Cardiac muscle cell (in vitro differentiated cells and primary cell): ENCODE results near the gene EIF3I. TPM values are rescaled to one million over a fixed set of nuclear protein-coding genes. Genes with fewer than 3 reads are reported as not detected.

Source experiments
- DNase-seq, 2 donors: peaks; one replicate each; pipeline versions ENCODE4 v3.0.0 to v3.0.0-alpha.2; 2010 to 2017; ENCODE audit warnings: low read depth in 1 of 2, low spot score in 1 of 2
- H3K27ac ChIP-seq: fragments of 200-600 bp; sonication (generic); 2 replicates; pipeline ENCODE4 v1.5.1; 2016
- H3K27me3 ChIP-seq: fragments of 200-600 bp; sonication (generic); 2 replicates; pipeline ENCODE4 v1.6.0; 2016; ENCODE audit warnings: control low read depth
- H3K36me3 ChIP-seq: fragments of 200-600 bp; sonication (generic); 2 replicates; pipeline ENCODE4 v1.5.1; 2016; ENCODE audit warnings: control low read depth
- H3K4me1 ChIP-seq: fragments of 200-600 bp; sonication (generic); 2 replicates; pipeline ENCODE4 v1.8.1; 2017; ENCODE audit warnings: low read depth, mild to moderate bottlenecking, mixed run types
- H3K4me3 ChIP-seq: fragments of 200-600 bp; sonication (generic); 2 replicates; pipeline ENCODE4 v1.5.1; 2016; ENCODE audit warnings: mild to moderate bottlenecking
- H3K9me3 ChIP-seq: fragments of 200-600 bp; sonication (generic); 2 replicates; pipeline ENCODE4 v1.5.1; 2017; ENCODE audit warnings: low read depth, mild to moderate bottlenecking, control low read depth
- CTCF ChIP-seq: IDR thresholded peaks from 2 replicates; pipeline ENCODE4 v1.5.1; 2012; ENCODE audit warnings: low read depth, mild to moderate bottlenecking, low read length
- polyA plus RNA-seq: library from polyadenylated mRNA; unstranded; fragments of >200 nt; fragmentation: Nextera tagmentation; extraction: Ambion mirVana; gene quantifications from 2 replicates; pipeline ENCODE4 v1.2.1, GENCODE V29; 2016
- total RNA-seq: library from RNA; depleted of rRNA; stranded (reverse); fragments of >200 nt; gene quantifications from 2 replicates; pipeline ENCODE4 v1.2.3, GENCODE V29; 2016

EIF3I gene
- total and polyA plus RNA-seq, 2 experiments from 2014 or later = 165 to 239 TPM

- Histone ChIP-seq H3K27me3 (no peaks in the 10 kb centered on the region), H3K9me3 (no peaks in the 10 kb centered on the region), H3K4me1 (peaks cover 14% of the 10 kb centered on the region), H3K27ac (peak overlapping the region; percentile 91), H3K4me3 (peak overlapping the region; percentile 62), H3K36me3 (peaks cover 14% of the 10 kb centered on the region)
- peak; percentile 50 to 68 for DNase-seq
- peak; percentile 0 for TF ChIP-seq CTCF
Measured at GRCh38 chr1:32180186-32181060, 41.8 kb upstream of the EIF3I start.

- no peak for TF ChIP-seq CTCF
- Histone ChIP-seq H3K4me1 (peaks cover 14% of the 10 kb centered on the region), H3K27ac (peak overlapping the region; percentile 91), H3K27me3 (no peaks in the 10 kb centered on the region), H3K36me3 (peaks cover 14% of the 10 kb centered on the region), H3K9me3 (no peaks in the 10 kb centered on the region), H3K4me3 (peak overlapping the region; percentile 62)
- no peak for DNase-seq
Measured at GRCh38 chr1:32181065-32181464, 41.1 kb upstream of the EIF3I start.

- H3K36me3 ChIP-seq = peaks cover 14% of the 10 kb centered on the region
- H3K4me3 ChIP-seq = no peak overlapping the region
- H3K27ac ChIP-seq = no peak overlapping the region
- no peaks in the 10 kb centered on the region for H3K9me3 ChIP-seq
- DNase-seq = no peak
- peaks cover 14% of the 10 kb centered on the region for H3K4me1 ChIP-seq
- no peaks in the 10 kb centered on the region for H3K27me3 ChIP-seq
- TF ChIP-seq CTCF = no peak
Measured at GRCh38 chr1:32181563-32181962, 40.6 kb upstream of the EIF3I start.

- no peak for DNase-seq
Measured at GRCh38 chr1:32182060-32182459, 40.1 kb upstream of the EIF3I start.

GRCh38 chr1:32184650-32185049 is 37.6 kb upstream of the EIF3I start:
- no peak for DNase-seq
- Histone ChIP-seq H3K36me3 (peaks cover 43% of the 10 kb centered on the region), H3K27me3 (no peaks in the 10 kb centered on the region), H3K4me3 (no peak overlapping the region), H3K4me1 (peaks cover 11% of the 10 kb centered on the region), H3K9me3 (no peaks in the 10 kb centered on the region), H3K27ac (no peak overlapping the region)
- no peak for TF ChIP-seq CTCF

More at GRCh38 chr1:32182060-32182459, 40.1 kb upstream of the EIF3I start:
- H3K9me3 ChIP-seq = no peaks in the 10 kb centered on the region
- no peak overlapping the region for H3K27ac ChIP-seq
- TF ChIP-seq CTCF = no peak
- no peaks in the 10 kb centered on the region for H3K27me3 ChIP-seq
- H3K4me1 ChIP-seq = peaks cover 14% of the 10 kb centered on the region
- H3K36me3 ChIP-seq = peaks cover 18% of the 10 kb centered on the region
- H3K4me3 ChIP-seq = no peak overlapping the region
